Endothelial cell of hepatic sinusoid (primary cell): Measurements from ENCODE around the gene MUC13.

Experiments
- in situ Hi-C: cut with HindIII; loops from 2 replicates; pipeline ENCODE4 v1.10.0; 2017; ENCODE audit warnings: low sequenced_read_pairs

Gene MUC13

GRCh38 chr3:124951511-124952281 lies 17.1 kb upstream of the MUC13 start:
- in situ Hi-C loops, result no loop called here

DNA sequence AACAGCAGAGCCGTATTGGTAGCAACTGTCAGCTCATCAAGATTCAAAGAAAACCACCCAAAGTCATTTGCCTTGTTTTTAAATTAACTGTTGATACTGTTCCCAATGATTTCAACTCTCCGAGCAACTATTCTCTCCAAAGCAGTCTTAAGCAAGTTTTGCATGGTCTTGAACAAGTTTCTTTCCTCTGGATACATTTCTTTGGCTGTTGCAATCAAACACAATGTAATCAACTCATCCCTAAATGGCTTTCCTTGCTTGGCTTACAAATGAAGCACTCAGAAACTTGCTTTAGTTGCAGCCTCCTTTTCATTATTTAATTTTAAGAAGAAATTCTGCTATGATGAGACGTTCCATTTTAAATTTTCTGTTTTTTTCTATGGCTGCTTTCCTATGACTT lies 15.5 kb upstream of the MUC13 start:
- in situ Hi-C loops, result no loop called here

DNA sequence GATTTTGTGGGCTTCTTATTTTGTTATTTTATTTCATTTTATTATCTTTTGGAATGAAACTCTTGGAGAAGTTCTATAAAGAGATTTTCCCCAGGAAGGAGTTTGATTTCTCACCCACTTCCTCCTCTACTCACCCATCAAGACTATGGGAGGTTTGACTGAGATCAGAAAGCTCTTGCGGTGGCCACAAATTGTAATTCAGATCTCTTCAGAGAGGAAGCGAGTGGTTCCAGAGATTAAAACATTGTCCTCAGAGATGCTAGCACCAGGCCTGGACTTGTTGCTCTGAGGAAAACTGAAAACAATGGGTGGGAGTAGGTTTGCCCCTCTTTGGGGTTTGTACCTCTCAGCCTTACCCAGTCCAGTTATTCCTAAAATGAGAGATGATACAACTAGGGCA lies 8.1 kb upstream of the MUC13 start:
- in situ Hi-C loops, result no loop called here

DNA sequence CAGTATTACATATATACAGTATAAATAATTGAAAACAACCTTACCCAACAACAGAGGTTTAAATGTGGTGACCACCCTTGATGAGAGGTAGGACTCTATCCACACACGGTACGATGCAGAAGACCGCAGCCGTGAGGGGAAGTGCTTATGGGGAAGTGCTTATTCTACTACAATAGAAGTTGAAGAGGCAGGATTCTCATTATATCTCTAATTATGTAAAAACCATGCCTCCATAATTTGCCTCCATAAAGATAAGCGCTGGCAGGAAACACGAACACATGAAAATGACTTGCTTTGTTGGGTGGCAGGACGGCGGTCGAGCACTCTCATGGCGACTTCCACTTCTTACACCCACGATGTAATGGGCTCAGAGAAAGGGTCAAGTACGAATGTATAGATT lies 7.2 kb upstream of the MUC13 start:
- in situ Hi-C loops, result no loop called here

- in situ Hi-C loops, result loop anchor here (10.0 kb wide), 1 partner anchor 625 kb away; no protein-coding TSS in a partner anchor
Observed at GRCh38 chr3:124939661-124940060, 5.1 kb upstream of the MUC13 start.

DNA sequence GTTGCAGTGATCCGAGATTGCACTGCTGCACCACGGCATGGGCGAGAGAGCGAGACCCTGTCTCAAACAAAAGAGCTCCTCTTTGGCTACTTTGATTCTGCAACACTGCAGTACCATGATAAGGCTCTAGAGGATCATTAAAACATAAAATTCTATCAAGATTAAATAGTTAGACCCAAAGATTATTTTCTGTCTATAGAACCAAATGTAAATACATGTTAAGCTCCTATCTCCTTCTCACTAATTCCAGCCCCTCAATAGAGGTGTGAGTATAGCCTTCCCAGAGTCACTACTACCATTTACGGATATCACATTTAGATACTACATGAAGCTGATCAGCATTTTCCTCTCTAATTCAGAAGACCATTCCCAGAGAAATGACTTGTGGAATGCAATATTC lies 4.3 kb upstream of the MUC13 start:
- in situ Hi-C loops, result loop anchor here (10.0 kb wide), 1 partner anchor 626 kb away; no protein-coding TSS in a partner anchor

DNA sequence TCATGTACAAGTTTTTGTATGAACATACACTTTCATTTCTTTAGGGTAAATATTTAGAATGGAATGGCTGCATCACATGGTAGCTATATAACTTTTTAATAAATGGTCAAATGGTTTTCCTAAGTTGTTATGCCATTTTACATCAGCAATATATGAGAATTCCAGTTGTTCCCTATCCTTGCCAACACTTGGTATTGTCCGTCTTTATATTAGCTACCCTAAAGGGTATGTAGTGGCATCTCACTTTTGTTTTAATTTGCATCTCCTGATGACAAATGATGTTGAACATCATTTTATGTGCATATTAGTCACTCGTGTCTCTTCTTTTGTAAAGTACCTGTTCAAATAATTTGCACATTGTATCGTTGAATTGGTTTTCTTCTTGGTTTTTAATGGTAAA lies 2.5 kb upstream of the MUC13 start:
- in situ Hi-C loops, result loop anchor here (10.0 kb wide), 1 partner anchor 628 kb away; no protein-coding TSS in a partner anchor

- in situ Hi-C loops, result loop anchor here (10.0 kb wide), 1 partner anchor 629 kb away; no protein-coding TSS in a partner anchor
Observed at GRCh38 chr3:124935794-124936542, 1.4 kb upstream of the MUC13 start.

DNA sequence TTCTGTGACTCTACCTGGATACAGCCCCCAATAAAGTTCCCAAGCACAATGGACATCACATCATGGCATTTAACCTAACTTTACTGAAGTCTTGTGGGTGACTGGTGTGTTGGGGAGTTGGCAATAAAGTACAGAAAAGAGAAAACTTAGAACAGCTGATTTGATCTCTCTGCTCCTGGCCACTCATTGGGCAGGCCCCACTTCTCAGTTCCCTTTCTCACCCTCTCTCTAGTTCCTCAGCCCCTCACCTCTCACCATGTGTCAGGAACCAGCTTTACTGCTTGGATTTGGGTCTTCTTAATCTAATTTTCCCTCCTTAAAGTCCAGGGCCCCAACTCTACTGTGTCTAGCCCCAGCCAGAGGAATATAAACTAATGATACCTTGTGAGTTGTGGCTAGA lies 713 bp upstream of the MUC13 start:
- in situ Hi-C loops, result loop anchor here (10.0 kb wide), 1 partner anchor 630 kb away; no protein-coding TSS in a partner anchor

DNA sequence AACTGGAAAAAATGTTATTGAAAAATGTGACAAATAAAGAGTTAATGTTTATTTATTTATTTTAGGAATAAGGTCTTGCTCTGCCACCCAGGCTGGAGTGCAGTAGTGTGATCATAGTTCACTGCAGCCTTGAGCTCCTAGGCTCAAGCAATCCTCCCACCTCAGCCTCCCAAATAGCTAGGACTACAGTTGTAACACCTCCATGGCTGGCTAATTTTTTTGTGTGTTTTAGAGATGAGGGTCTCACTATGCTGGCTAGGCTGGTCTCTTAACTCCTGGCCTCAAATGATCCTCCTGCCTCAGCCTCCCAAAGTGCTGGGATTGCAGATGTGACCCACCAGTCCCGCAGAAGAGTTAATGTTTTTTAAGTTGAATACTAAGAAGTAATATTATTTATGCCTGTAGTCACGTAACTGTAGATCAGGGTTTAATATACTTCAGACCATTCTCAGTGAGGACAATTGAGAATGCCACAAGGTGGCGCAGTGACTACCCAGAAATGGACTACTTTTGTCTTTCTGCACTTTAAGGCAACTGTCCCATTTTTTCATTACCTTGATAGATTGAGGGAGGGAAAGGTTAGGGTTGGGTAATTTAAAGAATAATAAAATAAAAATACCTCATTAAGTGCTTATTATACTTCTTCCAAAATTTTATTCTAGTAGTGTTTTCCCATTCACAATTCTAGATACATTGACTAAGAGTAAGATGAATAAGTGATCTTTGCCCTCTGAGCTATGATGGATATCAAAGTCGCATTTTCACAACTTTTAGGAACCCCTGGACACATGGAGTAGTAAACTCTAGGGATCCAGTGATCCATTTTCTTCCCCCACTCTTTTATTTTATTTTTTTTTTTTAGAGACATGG lies 6.0 kb downstream of the MUC13 start:
- in situ Hi-C loops, result no loop called here

GRCh38 chr3:124927574-124928045 lies 6.9 kb downstream of the MUC13 start:
- in situ Hi-C loops, result no loop called here

- in situ Hi-C loops, result no loop called here
Observed at GRCh38 chr3:124926426-124927101, 8.0 kb downstream of the MUC13 start.

GRCh38 chr3:124924741-124925140 lies 9.8 kb downstream of the MUC13 start:
- in situ Hi-C loops, result no loop called here

DNA sequence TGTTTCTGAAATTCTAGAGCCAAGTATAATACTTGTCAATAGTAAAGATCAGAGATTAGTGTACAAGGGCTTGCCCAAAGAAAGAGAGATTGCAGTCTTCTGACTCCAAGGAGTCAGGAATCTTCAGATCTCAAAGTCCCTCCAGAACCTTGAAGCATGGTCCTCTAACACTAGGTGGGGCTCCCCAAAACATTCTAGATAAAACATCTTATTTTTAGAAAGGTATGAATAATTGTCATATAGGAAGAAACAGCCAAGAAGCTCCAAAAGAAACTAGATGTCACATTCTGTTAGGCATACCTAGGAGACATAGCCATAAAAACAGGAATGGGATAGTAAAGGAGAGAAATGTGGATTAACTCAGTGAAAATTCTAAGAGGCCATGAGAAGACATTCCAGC lies 10.7 kb downstream of the MUC13 start:
- in situ Hi-C loops, result no loop called here

- in situ Hi-C loops, result no loop called here
Observed at GRCh38 chr3:124920718-124921117, 13.8 kb downstream of the MUC13 start.

GRCh38 chr3:124919756-124920155 lies 14.8 kb downstream of the MUC13 start:
- in situ Hi-C loops, result no loop called here

DNA sequence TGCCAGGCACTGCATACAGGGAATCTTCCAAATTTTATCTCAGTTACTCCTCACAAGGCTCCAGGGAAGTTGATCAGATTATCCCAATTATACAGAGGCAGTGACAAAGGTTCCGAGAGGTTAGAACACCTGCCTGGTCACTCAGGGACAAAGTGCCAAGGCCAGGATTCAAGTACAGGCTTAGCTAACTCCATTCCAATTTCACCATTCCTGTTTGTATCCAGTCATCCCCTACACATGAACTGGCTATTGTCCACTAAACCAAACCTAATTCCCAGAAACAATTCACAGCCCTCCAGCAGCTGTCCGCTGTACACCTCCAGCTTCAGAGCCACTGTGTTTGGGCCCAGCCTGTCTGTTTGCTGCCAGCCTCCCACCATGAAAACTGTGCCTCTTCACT lies 16.0 kb downstream of the MUC13 start:
- in situ Hi-C loops, result no loop called here

- in situ Hi-C loops, result no loop called here
Observed at GRCh38 chr3:124916837-124917409, 17.6 kb downstream of the MUC13 start.

- in situ Hi-C loops, result no loop called here
Observed at GRCh38 chr3:124915254-124915653, 19.3 kb downstream of the MUC13 start.

DNA sequence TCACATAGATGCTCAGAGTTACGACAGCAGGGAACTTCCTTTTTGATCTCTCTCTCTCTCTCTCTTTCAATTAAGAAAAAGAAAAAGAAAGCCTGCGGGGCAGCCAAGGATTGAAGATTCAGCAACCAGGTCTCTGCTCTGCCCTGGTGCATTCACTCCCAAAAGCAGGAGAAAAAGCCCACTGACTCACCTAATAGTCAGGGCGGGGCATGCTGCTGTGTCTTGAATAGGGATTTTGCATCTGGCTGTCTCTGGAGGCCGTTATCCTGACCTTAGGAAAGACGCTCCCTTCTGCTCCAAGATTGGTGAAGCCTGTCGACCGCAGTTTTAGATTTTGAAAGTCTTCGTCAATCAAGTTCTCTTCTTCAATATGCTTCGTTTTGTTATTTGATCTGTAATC lies 26.6 kb downstream of the MUC13 start:
- in situ Hi-C loops, result no loop called here
